ENCODE measurements around the gene EMX1.

Gene EMX1

DNA sequence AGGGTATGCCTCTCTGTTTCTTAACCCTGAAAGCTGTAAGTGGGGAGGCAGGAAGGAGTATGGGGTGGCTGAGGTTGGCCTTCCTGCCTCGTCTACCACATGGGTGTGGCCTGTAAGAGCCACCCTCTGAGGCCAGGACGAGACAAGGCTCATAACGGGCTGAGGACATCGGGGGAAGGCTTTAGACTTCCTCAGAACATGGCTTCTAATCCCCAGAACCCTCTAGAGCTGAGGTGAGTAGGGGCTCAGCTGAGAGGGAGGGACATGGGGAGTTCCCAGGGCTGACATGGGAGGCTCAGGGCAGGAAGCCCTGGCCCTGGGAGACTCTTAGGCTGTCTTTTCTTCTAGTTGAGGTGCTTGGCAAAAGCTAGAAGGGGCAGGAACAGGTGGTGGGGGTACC, 36.7 kb downstream of the EMX1 start:
- Mint-ChIP-seq H3K9me3 (no peaks in the 10 kb centered on the region), H3K27ac (ENCODE audit: low read depth) (peak overlapping the region; percentile 90), H3K36me3 (ENCODE audit: insufficient read depth) (peaks cover 4% of the 10 kb centered on the region), H3K4me3 (peak overlapping the region; percentile 87), H3K4me1 (peaks cover 49% of the 10 kb centered on the region), H3K27me3 (no peaks in the 10 kb centered on the region)
- ATAC-seq (replicated peaks; ENCODE audit: extremely low read depth, poor library complexity, severe bottlenecking) (peak; percentile 92), DNase-seq (ENCODE audit: low spot score in 2 of 2) (no peak)

DNA sequence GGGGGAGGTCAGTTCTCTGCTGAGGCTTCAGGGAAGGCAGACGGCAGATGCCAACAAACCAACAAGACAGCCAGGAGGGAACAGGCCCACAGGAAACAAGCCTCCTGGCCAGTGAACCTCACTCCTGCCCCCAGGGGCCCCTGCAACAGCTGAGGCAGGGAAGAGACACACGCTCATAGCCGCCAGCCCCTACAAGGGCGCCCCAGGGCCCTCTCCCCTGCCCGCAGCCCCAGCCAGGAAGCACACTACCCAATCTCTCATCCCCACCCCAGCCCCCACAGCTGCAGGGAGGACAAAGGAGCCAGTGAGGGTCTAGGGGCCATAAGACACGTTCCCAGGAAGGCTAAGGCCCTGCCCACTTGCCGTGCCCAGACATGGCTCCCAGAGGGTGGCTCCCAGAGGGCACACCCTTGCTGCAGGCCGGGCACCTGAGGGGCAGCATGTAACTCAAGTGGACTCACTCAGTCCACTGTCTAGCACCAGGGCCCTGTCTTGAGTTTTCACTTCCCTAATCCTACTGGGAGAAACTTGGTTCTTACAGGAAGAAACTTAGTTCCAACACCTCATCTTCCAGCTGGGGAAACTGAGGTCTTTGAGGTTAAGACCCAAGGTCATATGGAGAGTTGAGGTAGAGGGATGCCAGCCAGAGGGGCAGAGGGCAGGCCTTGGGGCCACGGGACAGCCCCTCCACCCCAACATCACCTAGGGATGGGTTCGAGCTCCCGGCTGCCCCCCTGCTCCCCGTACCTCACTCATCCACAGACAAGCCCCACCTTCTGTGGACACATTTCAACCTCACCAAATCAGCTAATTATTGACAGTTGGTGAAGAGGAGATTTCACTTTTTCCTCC, 37.3 kb downstream of the EMX1 start:
- peak overlapping the region; percentile 87 for H3K4me3 Mint-ChIP-seq
- H3K27ac Mint-ChIP-seq (ENCODE audit: low read depth) = peak overlapping the region; percentile 90
- no peaks in the 10 kb centered on the region for H3K9me3 Mint-ChIP-seq
- H3K36me3 Mint-ChIP-seq (ENCODE audit: insufficient read depth) = peaks cover 4% of the 10 kb centered on the region
- DNase-seq (ENCODE audit: low spot score in 2 of 2) = no peak
- H3K27me3 Mint-ChIP-seq = no peaks in the 10 kb centered on the region
- no peak for ATAC-seq (replicated peaks; ENCODE audit: extremely low read depth, poor library complexity, severe bottlenecking)
- peaks cover 55% of the 10 kb centered on the region for H3K4me1 Mint-ChIP-seq

DNA sequence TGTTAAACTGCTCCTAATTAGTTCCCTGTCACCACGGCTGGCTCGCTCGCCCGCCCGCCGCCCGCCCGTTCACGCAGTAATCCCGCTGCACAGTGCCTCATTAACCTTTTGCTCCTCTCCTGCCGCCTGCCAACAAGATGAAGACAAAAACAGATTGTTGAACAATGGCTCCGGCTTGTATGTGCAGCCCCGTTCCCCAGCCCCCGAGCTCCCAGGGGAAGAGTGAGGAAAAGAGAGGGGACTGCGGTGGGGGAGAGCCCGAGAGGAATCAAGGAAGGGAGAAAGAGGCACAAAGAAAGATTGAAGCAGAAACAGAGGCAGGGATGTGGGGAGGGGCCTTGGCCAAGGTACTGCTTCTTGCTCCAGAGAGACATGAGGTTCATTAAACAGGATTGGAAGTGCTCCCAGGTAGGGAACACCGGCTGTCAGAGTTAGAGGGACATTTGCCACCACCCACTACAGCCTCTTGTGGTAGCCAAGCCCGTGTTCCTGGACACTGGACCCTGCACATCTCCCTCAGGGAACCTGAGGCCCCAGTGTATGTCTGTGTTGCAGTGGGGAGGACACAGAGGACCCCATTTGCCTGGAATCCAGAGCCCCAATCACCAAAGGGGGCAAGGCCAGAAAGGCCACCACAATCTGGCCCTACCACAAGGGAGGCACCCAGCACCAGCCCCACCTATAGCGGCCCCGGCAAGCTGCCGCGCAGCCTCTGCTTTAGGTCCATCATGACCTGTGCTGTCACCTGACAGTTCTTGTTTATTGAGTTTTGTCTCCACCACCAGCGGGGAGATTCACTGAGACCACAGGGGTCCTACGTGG, 38.1 kb downstream of the EMX1 start:
- DNase-seq (ENCODE audit: low spot score in 2 of 2) (no peak), ATAC-seq (replicated peaks; ENCODE audit: extremely low read depth, poor library complexity, severe bottlenecking) (no peak)
- H3K9me3 Mint-ChIP-seq = no peaks in the 10 kb centered on the region
- peaks cover 63% of the 10 kb centered on the region for H3K4me1 Mint-ChIP-seq
- H3K27me3 Mint-ChIP-seq = no peaks in the 10 kb centered on the region
- H3K27ac Mint-ChIP-seq (ENCODE audit: low read depth) = no peak overlapping the region
- peak overlapping the region; percentile 87 for H3K4me3 Mint-ChIP-seq
- peaks cover 4% of the 10 kb centered on the region for H3K36me3 Mint-ChIP-seq (ENCODE audit: insufficient read depth)

DNA sequence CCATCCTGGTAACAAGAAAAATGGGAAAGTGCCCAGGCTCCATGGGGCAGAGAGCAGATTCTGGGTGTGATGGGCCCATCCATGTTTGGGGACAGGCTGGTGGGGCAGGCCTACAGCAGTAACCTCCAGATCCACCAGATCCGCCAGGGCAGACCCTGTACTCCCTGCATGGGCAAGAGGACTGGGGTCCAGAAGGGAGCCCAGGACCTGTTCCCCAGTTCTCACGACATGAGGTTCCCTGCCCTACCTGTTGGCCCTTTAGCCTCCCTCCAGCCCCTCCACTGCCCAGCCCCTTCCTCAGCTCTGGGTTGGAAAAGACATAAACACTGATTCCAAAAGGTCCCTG, 38.7 kb downstream of the EMX1 start:
- no peak for ATAC-seq (replicated peaks; ENCODE audit: extremely low read depth, poor library complexity, severe bottlenecking)
- Mint-ChIP-seq H3K27me3 (no peaks in the 10 kb centered on the region), H3K36me3 (ENCODE audit: insufficient read depth) (peaks cover 4% of the 10 kb centered on the region), H3K4me3 (no peak overlapping the region), H3K4me1 (peaks cover 69% of the 10 kb centered on the region), H3K9me3 (no peaks in the 10 kb centered on the region), H3K27ac (ENCODE audit: low read depth) (no peak overlapping the region)
- no peak for DNase-seq (ENCODE audit: low spot score in 2 of 2)

DNA sequence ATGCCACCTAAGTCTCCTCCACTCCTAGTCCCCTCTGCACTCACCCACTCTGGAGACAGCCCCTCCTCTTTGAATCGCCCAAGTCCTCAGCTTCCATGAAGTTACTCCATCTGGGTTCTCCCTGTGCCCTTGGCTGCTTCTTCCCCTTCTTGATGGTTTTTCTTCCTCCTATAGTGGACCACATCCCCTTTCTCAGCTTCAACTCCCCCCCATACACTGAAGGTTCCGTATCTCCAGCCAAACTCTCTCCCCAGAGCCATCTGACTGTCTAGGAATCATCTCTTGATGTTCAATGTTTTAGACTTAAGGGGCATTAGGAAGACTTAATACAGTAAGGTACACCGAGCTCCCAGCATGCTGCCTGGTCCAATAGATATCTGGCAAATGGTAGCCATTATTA, 39.6 kb downstream of the EMX1 start:
- Mint-ChIP-seq H3K9me3 (no peaks in the 10 kb centered on the region), H3K27ac (ENCODE audit: low read depth) (no peak overlapping the region)
- no peak for ATAC-seq (replicated peaks; ENCODE audit: extremely low read depth, poor library complexity, severe bottlenecking)

DNA sequence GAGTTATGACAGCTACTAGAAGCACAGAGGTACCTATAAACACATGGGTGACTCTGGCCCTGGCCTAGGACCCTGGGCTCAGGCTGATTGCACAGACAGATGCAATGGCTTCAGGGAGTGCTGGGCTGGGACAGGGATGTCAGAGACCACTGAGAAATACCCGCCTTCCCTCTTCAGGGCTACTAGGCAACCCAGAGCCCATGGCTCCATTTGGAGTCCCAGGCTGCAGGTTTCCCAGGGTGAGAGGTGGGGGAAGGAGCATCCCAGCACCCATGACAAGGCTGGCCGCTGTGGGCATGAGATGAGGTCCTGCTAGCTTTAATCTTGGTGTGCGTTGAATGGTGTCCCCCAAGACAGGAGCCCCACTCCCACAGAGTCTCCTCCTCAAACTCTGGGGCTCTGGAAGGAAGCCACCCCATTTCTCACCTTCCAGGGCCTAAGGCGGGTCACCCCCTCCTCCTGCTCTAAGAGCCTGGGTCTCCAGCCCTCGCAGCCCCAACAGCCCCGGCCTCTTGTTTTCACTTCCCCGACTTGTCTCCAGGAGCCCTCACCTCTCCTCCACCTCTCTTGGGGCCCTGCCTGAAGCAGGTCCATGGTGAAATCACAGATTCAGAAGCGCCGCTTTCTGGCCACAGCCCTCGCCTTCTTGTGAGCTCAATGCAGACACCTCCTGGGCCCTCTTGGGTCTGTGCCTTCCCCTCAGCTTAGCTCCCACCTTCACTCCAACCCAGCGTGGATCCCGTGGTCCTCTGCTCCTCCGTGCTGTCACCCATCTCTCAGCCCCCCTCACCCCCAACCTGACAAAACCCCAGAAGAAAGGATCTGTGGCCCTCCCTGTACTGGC, 41.4 kb downstream of the EMX1 start:
- Mint-ChIP-seq H3K36me3 (ENCODE audit: insufficient read depth) (peaks cover 6% of the 10 kb centered on the region), H3K4me1 (peaks cover 66% of the 10 kb centered on the region), H3K4me3 (no peak overlapping the region), H3K27ac (ENCODE audit: low read depth) (peak overlapping the region; percentile 33), H3K9me3 (no peaks in the 10 kb centered on the region), H3K27me3 (no peaks in the 10 kb centered on the region)
- no peak for DNase-seq (ENCODE audit: low spot score in 2 of 2)
- ATAC-seq (replicated peaks; ENCODE audit: extremely low read depth, poor library complexity, severe bottlenecking) = no peak

More for the DNA sequence above, 39.6 kb downstream of the EMX1 start:
- Mint-ChIP-seq H3K4me3 (no peak overlapping the region), H3K27me3 (no peaks in the 10 kb centered on the region), H3K36me3 (ENCODE audit: insufficient read depth) (peaks cover 6% of the 10 kb centered on the region), H3K4me1 (peaks cover 75% of the 10 kb centered on the region)
- DNase-seq (ENCODE audit: low spot score in 2 of 2) = no peak

DNA sequence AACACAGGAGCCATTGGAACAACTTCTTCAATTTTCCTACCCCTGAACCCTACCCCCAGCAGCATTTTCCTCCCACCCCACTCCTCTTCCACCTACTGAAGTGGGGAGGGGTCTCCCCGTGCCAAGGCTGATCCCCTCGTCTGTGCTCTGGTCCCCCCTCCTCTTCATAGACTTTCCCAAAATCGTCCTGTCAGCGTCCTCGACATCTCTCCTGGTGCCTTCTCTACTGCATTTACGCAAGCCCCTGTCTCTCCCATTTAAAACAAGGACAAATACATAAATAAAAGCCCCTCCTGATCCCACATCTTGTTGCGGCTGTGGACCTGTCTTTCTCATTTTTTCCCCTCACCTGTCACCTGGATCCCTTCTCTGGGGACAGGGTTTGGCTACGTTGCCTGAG, 42.2 kb downstream of the EMX1 start:
- no peaks in the 10 kb centered on the region for H3K9me3 Mint-ChIP-seq
- H3K4me3 Mint-ChIP-seq = no peak overlapping the region
- peak overlapping the region; percentile 33 for H3K27ac Mint-ChIP-seq (ENCODE audit: low read depth)
- H3K4me1 Mint-ChIP-seq = peaks cover 58% of the 10 kb centered on the region
- ATAC-seq (replicated peaks; ENCODE audit: extremely low read depth, poor library complexity, severe bottlenecking) = no peak
- DNase-seq (ENCODE audit: low spot score in 2 of 2) = no peak
- H3K27me3 Mint-ChIP-seq = no peaks in the 10 kb centered on the region
- peaks cover 4% of the 10 kb centered on the region for H3K36me3 Mint-ChIP-seq (ENCODE audit: insufficient read depth)

DNA sequence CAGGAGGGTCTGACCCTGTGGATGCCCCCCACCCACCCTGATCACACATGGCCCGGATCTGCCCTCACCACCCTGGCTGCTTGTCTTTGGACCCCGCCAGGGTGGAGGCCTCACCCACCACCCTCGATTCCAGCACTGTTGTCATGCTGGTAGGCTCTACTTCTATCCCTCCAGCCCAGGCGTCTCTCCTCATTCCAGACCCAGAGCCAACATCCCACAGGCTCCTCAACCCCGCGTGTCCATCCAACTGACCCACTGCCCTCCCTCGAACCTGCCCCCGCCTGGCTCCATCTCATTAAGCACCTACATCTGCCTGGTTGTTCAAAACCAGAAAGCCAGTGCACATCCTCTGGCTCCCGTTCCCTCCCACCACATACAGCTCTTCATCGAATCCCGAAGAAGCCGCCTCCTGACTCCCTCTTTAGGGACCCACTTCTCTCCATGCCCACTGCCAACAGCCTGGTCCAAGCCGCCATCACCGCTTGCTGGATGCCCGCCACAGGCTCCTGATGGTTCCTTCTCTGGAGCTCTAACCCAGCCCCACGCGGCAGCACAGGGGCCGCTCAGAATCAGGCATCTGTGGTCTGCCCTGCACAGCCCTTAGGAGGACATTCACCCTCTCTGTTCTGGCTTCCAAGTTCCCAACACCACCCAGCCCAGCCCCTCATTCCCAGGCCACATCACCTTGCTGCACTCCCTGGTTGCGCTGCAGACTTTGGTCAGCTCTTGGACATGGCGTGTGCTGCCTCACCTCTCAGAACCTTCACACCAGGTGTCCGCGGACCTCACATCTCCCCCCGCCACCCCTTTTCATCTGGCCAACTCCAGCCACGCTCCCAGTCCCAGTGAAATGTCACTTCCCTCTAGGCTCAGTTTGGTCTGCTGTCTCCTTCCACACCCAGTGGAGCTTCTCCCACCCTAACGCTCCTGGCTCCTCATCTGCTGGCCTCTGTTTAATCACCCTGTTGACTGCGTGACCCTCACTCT, 43.0 kb downstream of the EMX1 start:
- Mint-ChIP-seq H3K36me3 (ENCODE audit: insufficient read depth) (peaks cover 4% of the 10 kb centered on the region), H3K27ac (ENCODE audit: low read depth) (peak overlapping the region; percentile 39), H3K4me1 (peaks cover 52% of the 10 kb centered on the region), H3K27me3 (no peaks in the 10 kb centered on the region), H3K9me3 (no peaks in the 10 kb centered on the region), H3K4me3 (no peak overlapping the region)
- no peak for DNase-seq (ENCODE audit: low spot score in 2 of 2)
- no peak for ATAC-seq (replicated peaks; ENCODE audit: extremely low read depth, poor library complexity, severe bottlenecking)

DNA sequence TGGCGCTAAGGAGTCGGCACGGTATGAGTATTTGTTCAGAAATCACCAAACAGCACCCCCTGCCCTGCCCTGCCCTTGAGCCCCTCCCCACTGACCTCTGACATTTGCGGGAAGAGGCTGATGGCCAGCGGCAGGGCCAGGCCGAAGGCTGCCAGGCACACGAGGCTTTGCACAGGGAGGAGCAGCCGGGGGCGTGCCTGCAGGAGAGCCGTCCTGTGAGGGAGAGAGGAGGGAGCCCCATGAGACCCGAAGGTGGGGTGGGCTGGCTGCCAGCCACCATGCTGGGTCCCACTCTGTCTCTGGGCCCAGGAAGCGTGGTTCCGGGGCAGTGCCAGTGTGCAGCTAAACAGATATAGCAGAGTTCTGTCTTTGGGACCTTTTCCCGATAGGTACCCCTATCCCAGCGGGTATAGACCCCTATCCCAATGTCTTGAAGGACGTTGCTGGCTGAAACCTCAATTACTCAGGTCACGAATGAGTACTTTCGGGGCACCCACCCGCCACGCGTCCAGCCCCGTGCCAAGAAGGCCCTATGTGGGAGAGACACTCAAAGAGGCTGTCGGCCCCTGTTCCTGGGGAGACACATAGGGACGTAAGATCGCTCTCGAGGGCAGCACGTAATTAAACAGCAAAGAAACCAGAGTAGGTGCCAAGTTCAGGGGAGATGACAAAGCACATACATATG, 43.9 kb downstream of the EMX1 start:
- H3K27me3 Mint-ChIP-seq = no peaks in the 10 kb centered on the region
- H3K4me3 Mint-ChIP-seq = no peak overlapping the region
- ATAC-seq (replicated peaks; ENCODE audit: extremely low read depth, poor library complexity, severe bottlenecking) (no peak), DNase-seq (ENCODE audit: low spot score in 2 of 2) (no peak)
- H3K4me1 Mint-ChIP-seq = peaks cover 46% of the 10 kb centered on the region
- peak overlapping the region; percentile 39 for H3K27ac Mint-ChIP-seq (ENCODE audit: low read depth)
- H3K36me3 Mint-ChIP-seq (ENCODE audit: insufficient read depth) = peaks cover 2% of the 10 kb centered on the region
- no peaks in the 10 kb centered on the region for H3K9me3 Mint-ChIP-seq

DNA sequence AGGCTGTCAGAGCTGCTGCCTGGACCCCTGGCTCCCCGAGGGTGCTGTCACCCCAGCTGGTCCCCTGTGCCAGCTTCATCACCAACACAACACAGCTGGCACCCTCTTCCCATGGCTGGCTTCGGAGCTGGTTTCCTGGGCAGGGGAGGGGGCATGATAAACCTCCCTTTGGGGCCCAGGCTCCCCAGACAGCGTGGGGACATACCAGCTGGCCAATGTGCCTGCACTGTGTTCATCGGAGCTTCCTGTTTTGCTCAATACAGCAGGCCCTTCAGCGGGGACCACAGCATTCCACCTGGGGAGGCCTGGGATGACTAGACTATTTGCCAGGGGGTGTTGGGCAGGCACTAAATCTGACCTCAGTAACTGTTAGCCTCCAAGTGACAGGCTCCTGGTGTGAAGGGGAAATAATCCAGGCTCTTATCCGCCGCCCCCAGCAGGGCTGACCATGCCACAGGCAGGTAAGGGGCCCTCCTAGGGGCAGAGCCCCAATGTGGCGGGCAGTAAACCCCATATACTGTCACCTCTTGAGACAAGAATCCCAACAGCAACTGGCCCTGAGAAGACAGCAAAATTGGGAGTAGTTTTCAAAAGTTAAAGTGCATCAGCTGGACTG, 44.6 kb downstream of the EMX1 start:
- DNase-seq (ENCODE audit: low spot score in 2 of 2) (no peak), ATAC-seq (replicated peaks; ENCODE audit: extremely low read depth, poor library complexity, severe bottlenecking) (no peak)
- H3K27ac Mint-ChIP-seq (ENCODE audit: low read depth) = no peak overlapping the region
- H3K4me1 Mint-ChIP-seq = peaks cover 41% of the 10 kb centered on the region
- H3K36me3 Mint-ChIP-seq (ENCODE audit: insufficient read depth) = peaks cover 2% of the 10 kb centered on the region
- H3K9me3 Mint-ChIP-seq = no peaks in the 10 kb centered on the region
- no peaks in the 10 kb centered on the region for H3K27me3 Mint-ChIP-seq
- no peak overlapping the region for H3K4me3 Mint-ChIP-seq

DNA sequence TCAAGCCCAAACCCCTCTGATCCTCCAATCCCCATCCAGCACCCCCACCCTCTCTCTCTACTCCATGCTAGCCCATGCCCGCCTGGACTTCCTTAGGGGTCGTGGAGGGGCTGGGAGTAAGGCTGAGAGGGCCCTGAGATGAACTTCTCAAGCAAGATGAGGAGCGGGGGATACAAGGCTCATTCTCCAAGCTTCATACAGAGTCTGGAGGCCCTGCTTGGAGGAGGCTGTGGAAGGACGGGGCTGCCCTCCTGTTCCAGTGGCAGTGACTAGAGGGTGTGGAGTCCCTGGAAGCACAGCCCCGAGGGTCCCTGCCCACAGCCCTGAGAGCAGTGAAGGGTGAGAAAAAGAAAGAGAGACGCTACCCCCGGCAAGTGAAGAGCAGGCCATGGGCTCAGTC, 45.6 kb downstream of the EMX1 start:
- peaks cover 33% of the 10 kb centered on the region for H3K4me1 Mint-ChIP-seq
- H3K9me3 Mint-ChIP-seq = no peaks in the 10 kb centered on the region
- H3K36me3 Mint-ChIP-seq (ENCODE audit: insufficient read depth) = peaks cover 2% of the 10 kb centered on the region
- ATAC-seq (replicated peaks; ENCODE audit: extremely low read depth, poor library complexity, severe bottlenecking) (no peak), DNase-seq (ENCODE audit: low spot score in 2 of 2) (no peak)
- no peak overlapping the region for H3K4me3 Mint-ChIP-seq
- H3K27ac Mint-ChIP-seq (ENCODE audit: low read depth) = no peak overlapping the region
- no peaks in the 10 kb centered on the region for H3K27me3 Mint-ChIP-seq

Measured in central memory CD8-positive, alpha-beta T cell (primary cell).